ENCODE measurements around the gene MAPKBP1.

Gene MAPKBP1

GRCh38 chr15:41871175-41871905 lies 97.1 kb downstream of the MAPKBP1 start:
- no peak for DNase-seq

GRCh38 chr15:41872166-41872747 lies 98.0 kb downstream of the MAPKBP1 start:
- no peak for DNase-seq

GRCh38 chr15:41873711-41874110 lies 99.4 kb downstream of the MAPKBP1 start:
- DNase-seq, result no peak

- DNase-seq, result no peak
Observed at GRCh38 chr15:41874736-41875135, 100.5 kb downstream of the MAPKBP1 start.

GRCh38 chr15:41876007-41876406 lies 101.7 kb downstream of the MAPKBP1 start:
- no peak for DNase-seq

- no peak for DNase-seq
Observed at GRCh38 chr15:41876689-41877088, 102.4 kb downstream of the MAPKBP1 start.
